ENCODE data around the gene SUN1. TPM values are rescaled to one million over a fixed set of nuclear protein-coding genes. Genes with fewer than 3 reads are reported as not detected.

The SUN1 gene
- total RNA-seq, 2 experiments from 2014 or later = 69.5 to 69.9 TPM

DNA sequence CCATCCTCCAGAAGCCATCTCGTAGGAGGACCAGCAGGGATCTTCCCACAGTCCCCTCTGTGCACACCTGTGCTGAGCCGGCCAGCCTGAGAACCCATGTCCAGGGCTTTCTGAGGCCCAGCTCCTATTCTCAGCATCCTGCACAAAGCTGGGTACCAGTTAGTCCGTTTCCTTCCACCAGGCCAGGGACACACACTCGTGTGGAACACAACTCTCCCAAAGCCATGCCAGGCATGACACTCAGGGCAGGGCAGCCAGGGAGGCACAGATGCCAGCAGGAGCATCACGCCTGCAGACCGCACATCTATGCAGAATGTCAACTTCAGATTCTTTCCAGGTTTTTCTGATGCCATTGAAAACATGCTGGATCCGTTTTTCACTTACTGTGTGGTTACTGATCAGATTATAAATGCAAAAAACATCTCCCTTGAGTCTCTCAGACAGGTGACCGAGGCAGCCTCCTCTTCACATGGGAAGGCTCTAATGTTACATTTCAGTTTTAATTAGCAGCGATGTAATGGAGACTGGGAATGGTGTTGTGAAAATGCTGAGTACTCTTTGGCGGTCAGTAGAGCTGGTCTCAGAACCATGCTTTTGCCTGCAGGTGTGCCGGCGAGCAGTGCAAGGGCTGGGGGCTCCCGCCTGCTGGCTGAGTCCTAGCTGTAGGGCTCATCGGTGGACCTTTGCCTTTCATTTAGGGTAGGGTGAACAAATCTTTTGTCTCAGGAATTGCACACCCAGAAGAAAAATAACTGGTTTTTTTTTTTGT lies 3.3 kb upstream of the SUN1 start:
- no peak for DNase-seq
- ChIA-PET POLR2A (interaction anchor here (0.6 kb wide), 1 partner anchor 347 kb away, joined by 3 read pairs; no protein-coding TSS in a partner anchor), CTCF (interaction anchor here (1.1 kb wide), 1 partner anchor 421 kb away, joined by 3 read pairs; no protein-coding TSS in a partner anchor)
- Mint-ChIP-seq H3K27ac (no peak overlapping the region), H3K4me1 (ENCODE audit: low read depth) (peaks cover 40% of the 10 kb centered on the region), H3K36me3 (peaks cover 14% of the 10 kb centered on the region), H3K27me3 (no peaks in the 10 kb centered on the region), H3K9me3 (no peaks in the 10 kb centered on the region), H3K4me3 (no peak overlapping the region)
- intact Hi-C loops (cut with micrococcal nuclease) = no loop called here

GRCh38 chr7:830069-830468 lies 2.2 kb upstream of the SUN1 start:
- Mint-ChIP-seq H3K36me3 (peaks cover 11% of the 10 kb centered on the region), H3K27ac (peak overlapping the region; percentile 24), H3K9me3 (no peaks in the 10 kb centered on the region), H3K27me3 (no peaks in the 10 kb centered on the region), H3K4me1 (ENCODE audit: low read depth) (peaks cover 40% of the 10 kb centered on the region), H3K4me3 (no peak overlapping the region)
- POLR2A ChIA-PET = interaction anchor here (0.6 kb wide), 1 partner anchor 346 kb away, joined by 3 read pairs; no protein-coding TSS in a partner anchor
- intact Hi-C loops (cut with micrococcal nuclease) = loop anchor here (5.0 kb wide), 4 partner anchors 43 to 228 kb away; no protein-coding TSS in a partner anchor
- DNase-seq = no peak
- CTCF ChIA-PET = no interaction called here

DNA sequence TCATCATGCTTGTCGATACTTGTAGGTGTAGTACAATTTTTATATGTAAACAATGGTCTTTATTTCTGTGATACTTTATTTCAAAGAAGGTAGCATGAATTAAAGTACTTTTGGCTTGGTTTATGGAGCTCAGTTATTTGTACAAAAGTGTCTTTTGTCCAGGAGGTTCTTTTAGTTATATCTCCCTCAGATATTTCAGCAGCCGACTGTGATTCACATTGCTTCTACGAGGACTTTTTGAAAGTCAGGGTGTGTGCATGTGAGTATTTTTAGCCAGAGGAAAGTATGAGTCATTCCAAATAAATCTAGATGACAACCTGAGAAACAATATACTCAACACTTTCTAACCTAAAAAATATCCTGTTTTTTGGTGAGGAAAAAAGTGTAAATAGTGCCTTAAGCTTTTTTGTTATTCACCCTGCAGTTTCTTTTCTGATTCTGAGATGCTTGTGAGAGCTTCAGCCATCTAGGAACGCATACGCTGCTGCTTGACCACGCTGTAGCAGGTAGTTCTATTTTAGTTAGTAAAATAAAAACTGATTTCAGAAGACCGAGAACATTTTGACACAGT lies 595 bp upstream of the SUN1 start:
- ChIA-PET POLR2A (interaction anchor here (0.8 to 2.8 kb wide), 5 partner anchors 15 to 229 kb away, joined by 3 to 19 read pairs (median 5); no protein-coding TSS in a partner anchor), CTCF (interaction anchor here (1.1 to 2.3 kb wide), 4 partner anchors 14 to 510 kb away, joined by 3 to 23 read pairs (median 10); no protein-coding TSS in a partner anchor)
- intact Hi-C loops (cut with micrococcal nuclease) = loop anchor here (1.0 to 5.0 kb wide), 7 partner anchors 11 to 229 kb away; partner anchors contain the start of gene GET4
- Mint-ChIP-seq H3K27ac (peak overlapping the region; percentile 97), H3K4me1 (ENCODE audit: low read depth) (peaks cover 48% of the 10 kb centered on the region), H3K36me3 (peaks cover 11% of the 10 kb centered on the region), H3K27me3 (no peaks in the 10 kb centered on the region), H3K9me3 (no peaks in the 10 kb centered on the region), H3K4me3 (peak overlapping the region; percentile 74)
- peak; percentile 36 for DNase-seq

GRCh38 chr7:832968-833424 lies 720 bp downstream of the SUN1 start:
- ChIA-PET POLR2A (interaction anchor here (2.5 to 2.8 kb wide), 2 partner anchors 16 to 40 kb away, joined by 9 to 19 read pairs; no protein-coding TSS in a partner anchor), CTCF (interaction anchor here (1.2 to 2.3 kb wide), 4 partner anchors 16 to 43 kb away, joined by 4 to 23 read pairs (median 10); partner anchors contain the start of gene GET4)
- Mint-ChIP-seq H3K27me3 (no peaks in the 10 kb centered on the region), H3K27ac (peak overlapping the region; percentile 97), H3K9me3 (no peaks in the 10 kb centered on the region), H3K4me1 (ENCODE audit: low read depth) (peaks cover 48% of the 10 kb centered on the region), H3K36me3 (peaks cover 11% of the 10 kb centered on the region), H3K4me3 (peak overlapping the region; percentile 74)
- intact Hi-C loops (cut with micrococcal nuclease) = loop anchor here (1.0 to 5.0 kb wide), 6 partner anchors 13 to 231 kb away; partner anchors contain the start of gene GET4
- DNase-seq = no peak

GRCh38 chr7:833601-834258 lies 1.5 kb downstream of the SUN1 start:
- intact Hi-C loops (cut with micrococcal nuclease) = loop anchor here (5.0 kb wide), 4 partner anchors 46 to 231 kb away; no protein-coding TSS in a partner anchor
- DNase-seq = no peak
- Mint-ChIP-seq H3K36me3 (peaks cover 13% of the 10 kb centered on the region), H3K27me3 (no peaks in the 10 kb centered on the region), H3K27ac (no peak overlapping the region), H3K9me3 (no peaks in the 10 kb centered on the region), H3K4me1 (ENCODE audit: low read depth) (peaks cover 48% of the 10 kb centered on the region), H3K4me3 (no peak overlapping the region)
- POLR2A ChIA-PET = interaction anchor here (2.5 kb wide), 1 partner anchor 40 kb away, joined by 9 read pairs; no protein-coding TSS in a partner anchor
- CTCF ChIA-PET = interaction anchor here (1.2 to 1.3 kb wide), 2 partner anchors 40 to 42 kb away, joined by 4 read pairs; partner anchors contain the start of gene GET4

DNA sequence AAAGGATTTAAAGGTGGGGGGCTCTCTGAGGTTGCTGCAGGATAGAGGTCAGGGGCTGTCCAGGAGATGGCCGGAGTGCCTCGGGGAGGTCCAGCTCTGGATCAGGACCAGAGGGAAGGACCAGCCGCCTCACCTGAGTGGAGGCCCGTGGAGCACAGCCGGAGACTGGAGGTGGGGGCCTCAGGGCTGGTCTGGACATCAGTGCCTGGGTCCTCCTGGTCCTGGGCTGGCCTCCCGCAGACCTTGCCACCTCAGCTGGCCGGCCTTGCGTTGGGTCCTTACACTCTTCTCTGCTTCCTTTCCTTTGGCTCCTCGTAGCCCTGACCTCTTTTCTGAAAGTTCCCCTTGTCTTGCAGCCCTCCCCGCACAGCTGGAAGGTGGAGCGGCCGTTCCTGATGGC lies 2.0 kb downstream of the SUN1 start:
- intact Hi-C loops (cut with micrococcal nuclease) = loop anchor here (5.0 kb wide), 4 partner anchors 47 to 232 kb away; no protein-coding TSS in a partner anchor
- H3K27ac Mint-ChIP-seq = no peak overlapping the region
- no peak overlapping the region for H3K4me3 Mint-ChIP-seq
- peaks cover 18% of the 10 kb centered on the region for H3K36me3 Mint-ChIP-seq
- CTCF ChIA-PET = interaction anchor here (1.2 to 1.3 kb wide), 2 partner anchors 39 to 48 kb away, joined by 3 to 4 read pairs; no protein-coding TSS in a partner anchor
- no peak for DNase-seq
- H3K27me3 Mint-ChIP-seq = no peaks in the 10 kb centered on the region
- H3K4me1 Mint-ChIP-seq (ENCODE audit: low read depth) = peaks cover 48% of the 10 kb centered on the region
- POLR2A ChIA-PET = no interaction called here
- H3K9me3 Mint-ChIP-seq = no peaks in the 10 kb centered on the region

GRCh38 chr7:835021-835420 lies 2.7 kb downstream of the SUN1 start:
- ChIA-PET POLR2A (no interaction called here), CTCF (interaction anchor here (1.2 to 2.2 kb wide), 2 partner anchors 38 to 49 kb away, joined by 3 to 7 read pairs; no protein-coding TSS in a partner anchor)
- H3K4me1 Mint-ChIP-seq (ENCODE audit: low read depth) = peaks cover 46% of the 10 kb centered on the region
- no peaks in the 10 kb centered on the region for H3K27me3 Mint-ChIP-seq
- intact Hi-C loops (cut with micrococcal nuclease) = no loop called here
- DNase-seq = no peak
- peaks cover 21% of the 10 kb centered on the region for H3K36me3 Mint-ChIP-seq
- H3K9me3 Mint-ChIP-seq = no peaks in the 10 kb centered on the region
- H3K4me3 Mint-ChIP-seq = no peak overlapping the region
- no peak overlapping the region for H3K27ac Mint-ChIP-seq

- intact Hi-C loops (cut with micrococcal nuclease) = no loop called here
- CTCF ChIA-PET = interaction anchor here (1.2 to 2.2 kb wide), 2 partner anchors 37 to 50 kb away, joined by 3 to 7 read pairs; no protein-coding TSS in a partner anchor
- POLR2A ChIA-PET = no interaction called here
- H3K9me3 Mint-ChIP-seq = no peaks in the 10 kb centered on the region
- H3K4me1 Mint-ChIP-seq (ENCODE audit: low read depth) = peaks cover 39% of the 10 kb centered on the region
- peak overlapping the region; percentile 17 for H3K4me3 Mint-ChIP-seq
- no peaks in the 10 kb centered on the region for H3K27me3 Mint-ChIP-seq
- peaks cover 22% of the 10 kb centered on the region for H3K36me3 Mint-ChIP-seq
- no peak for DNase-seq
- H3K27ac Mint-ChIP-seq = peak overlapping the region; percentile 19
These were observed 3.5 kb downstream of the SUN1 start for GRCh38 chr7:835485-836401.

GRCh38 chr7:836429-836828 lies 4.2 kb downstream of the SUN1 start:
- H3K4me3 Mint-ChIP-seq = no peak overlapping the region
- H3K4me1 Mint-ChIP-seq (ENCODE audit: low read depth) = peaks cover 33% of the 10 kb centered on the region
- CTCF ChIA-PET = interaction anchor here (2.2 kb wide), 1 partner anchor 37 kb away, joined by 7 read pairs; no protein-coding TSS in a partner anchor
- H3K27me3 Mint-ChIP-seq = no peaks in the 10 kb centered on the region
- peaks cover 22% of the 10 kb centered on the region for H3K36me3 Mint-ChIP-seq
- intact Hi-C loops (cut with micrococcal nuclease) = no loop called here
- POLR2A ChIA-PET = no interaction called here
- no peaks in the 10 kb centered on the region for H3K9me3 Mint-ChIP-seq
- no peak overlapping the region for H3K27ac Mint-ChIP-seq
- DNase-seq = no peak

DNA sequence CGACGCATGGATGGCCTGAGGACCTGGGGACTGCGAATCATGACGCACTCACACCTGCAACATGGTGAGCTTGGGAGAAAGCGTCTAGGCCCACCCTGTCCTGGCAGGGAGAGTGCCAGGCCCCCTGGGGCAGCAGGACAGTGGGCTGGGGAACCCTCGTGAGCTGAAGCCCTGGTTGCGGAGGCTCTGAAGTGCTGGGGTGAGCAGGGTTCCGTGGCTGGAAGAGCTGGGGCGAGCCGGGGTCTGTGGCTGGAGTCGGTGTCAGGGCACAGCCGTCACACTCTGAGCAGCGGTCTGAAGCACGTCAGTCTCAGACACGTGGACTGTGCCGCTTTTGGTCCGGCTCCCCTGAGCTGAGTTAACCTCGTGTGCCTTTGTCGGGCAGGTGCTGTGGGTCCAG lies 4.7 kb downstream of the SUN1 start:
- Mint-ChIP-seq H3K9me3 (no peaks in the 10 kb centered on the region), H3K36me3 (peaks cover 23% of the 10 kb centered on the region), H3K27me3 (no peaks in the 10 kb centered on the region), H3K4me1 (ENCODE audit: low read depth) (peaks cover 27% of the 10 kb centered on the region), H3K27ac (no peak overlapping the region), H3K4me3 (no peak overlapping the region)
- ChIA-PET POLR2A (no interaction called here), CTCF (interaction anchor here (2.2 kb wide), 1 partner anchor 36 kb away, joined by 7 read pairs; no protein-coding TSS in a partner anchor)
- DNase-seq = no peak
- intact Hi-C loops (cut with micrococcal nuclease) = no loop called here
